NCI-H146 treated with DMSO at 0.1 percent for 48 hours (cell line): Measurements from ENCODE around the gene GLRX3.

Source experiments
- DNase-seq: peaks from one replicate; lab custom pipeline; 2025; ENCODE audit not compliant: unreplicated experiment; lab: John Stamatoyannopoulos, UW

Gene GLRX3

GRCh38 chr10:130203626-130204025 lies 67.4 kb downstream of the GLRX3 start:
- DNase-seq: no peak

DNA sequence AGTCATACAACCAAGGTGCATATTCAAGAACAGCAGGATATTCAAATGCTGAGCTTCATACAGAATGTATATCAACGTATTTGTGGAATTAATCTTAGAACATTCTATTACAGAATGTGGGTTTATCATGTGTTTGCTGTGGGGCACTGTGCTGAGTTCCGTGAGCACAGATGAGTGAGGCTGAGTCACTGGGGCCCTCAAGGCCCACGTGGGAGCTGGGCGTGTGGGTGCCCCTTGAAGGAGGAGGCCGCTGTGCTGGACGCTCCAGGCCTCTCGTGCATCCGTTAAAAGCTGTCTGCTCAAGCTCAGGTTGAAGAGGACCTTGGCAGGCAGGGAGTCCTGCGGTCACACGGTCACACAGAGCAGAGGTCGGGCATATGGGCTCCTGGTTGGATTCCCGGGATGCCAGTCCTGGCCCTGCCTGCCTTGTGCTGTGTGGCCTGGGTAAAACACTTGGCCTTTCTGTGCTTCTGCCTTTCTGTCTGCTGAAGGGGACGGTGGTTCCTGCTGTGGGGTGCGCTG lies 70.1 kb downstream of the GLRX3 start:
- no peak for DNase-seq

GRCh38 chr10:130207205-130207604 lies 71.0 kb downstream of the GLRX3 start:
- no peak for DNase-seq

GRCh38 chr10:130208807-130209206 lies 72.6 kb downstream of the GLRX3 start:
- no peak for DNase-seq

DNA sequence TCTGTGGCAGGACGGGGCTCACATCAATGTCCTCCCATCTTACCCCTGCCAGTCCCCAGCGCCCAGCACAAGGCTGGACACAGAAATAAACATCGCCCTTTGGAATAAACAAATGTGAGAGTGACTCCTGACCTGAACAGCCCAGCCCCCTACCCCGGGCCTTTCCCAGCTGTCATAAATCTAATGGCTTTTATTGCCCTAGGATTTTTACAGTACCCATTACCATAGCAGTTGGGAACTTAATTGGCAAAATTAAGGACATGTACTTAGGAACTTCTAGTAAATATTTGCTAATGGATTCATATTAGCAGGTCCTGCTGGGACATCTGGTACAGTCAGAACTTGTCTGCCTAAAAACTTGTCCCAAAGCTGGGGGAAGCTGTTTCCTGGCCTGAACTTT lies 76.6 kb downstream of the GLRX3 start:
- no peak for DNase-seq

DNA sequence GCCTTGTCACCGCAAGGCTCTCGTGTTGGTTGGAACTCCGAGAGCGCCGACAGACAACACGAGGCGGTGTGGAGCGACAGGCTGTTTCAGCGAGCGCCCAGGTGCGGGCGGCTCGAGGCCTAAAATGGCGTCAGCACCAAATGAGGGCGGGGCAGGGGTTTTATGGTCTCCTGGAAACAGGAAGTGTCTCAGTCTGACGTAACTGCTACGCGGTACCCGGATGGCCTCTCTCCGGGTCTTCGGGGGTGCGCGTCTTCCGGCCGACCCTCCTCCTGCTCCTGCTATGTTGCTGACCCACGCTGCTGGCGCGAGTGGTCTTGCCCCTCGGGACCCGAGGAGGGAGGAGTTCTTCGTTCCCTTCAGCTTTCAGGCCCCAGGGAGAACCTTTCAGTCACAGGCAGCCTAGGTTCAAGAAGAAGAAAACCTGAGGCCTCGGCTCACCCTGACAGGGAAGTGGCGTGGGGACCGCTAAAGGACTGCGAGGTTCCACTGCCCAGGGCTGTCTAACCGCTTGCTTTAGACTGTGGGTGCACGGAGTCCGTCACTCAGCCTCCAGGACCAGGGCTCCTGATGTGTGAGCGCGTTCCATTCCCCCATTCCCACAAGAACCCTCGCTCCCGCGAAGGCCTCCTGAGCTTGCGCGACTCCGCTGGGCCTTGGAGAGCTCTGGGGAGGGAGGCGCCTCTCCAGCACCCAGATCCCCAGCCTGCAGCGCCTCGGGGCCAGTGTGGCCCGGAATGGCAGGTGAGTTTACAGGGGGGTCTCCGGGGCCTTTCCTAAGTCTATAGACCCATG lies 77.3 kb downstream of the GLRX3 start:
- no peak for DNase-seq

DNA sequence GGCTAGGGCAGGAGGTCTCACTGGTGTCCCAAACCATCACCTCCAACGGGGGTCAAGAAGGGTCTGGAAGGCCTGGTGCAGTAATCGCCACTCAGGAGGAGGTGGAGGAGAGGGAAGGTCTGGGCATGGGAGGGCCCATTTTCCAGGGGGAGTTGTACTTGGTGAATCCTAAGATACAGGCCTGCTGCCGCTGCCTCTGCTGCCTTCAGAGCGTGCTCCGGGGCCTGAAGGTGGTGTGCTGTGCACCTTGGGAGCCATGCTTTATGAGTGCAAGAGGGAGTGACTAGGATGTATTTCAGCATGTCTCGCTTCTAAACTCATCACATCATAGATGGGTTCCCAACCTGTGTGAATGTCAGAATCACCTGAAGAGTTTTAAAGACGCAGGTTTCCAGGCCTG lies 78.2 kb downstream of the GLRX3 start:
- no peak for DNase-seq

GRCh38 chr10:130215151-130215930 lies 79.2 kb downstream of the GLRX3 start:
- DNase-seq: no peak

- DNase-seq: no peak
Measured at GRCh38 chr10:130215931-130216231, 79.7 kb downstream of the GLRX3 start.

GRCh38 chr10:130218181-130218641 lies 82.0 kb downstream of the GLRX3 start:
- no peak for DNase-seq

DNA sequence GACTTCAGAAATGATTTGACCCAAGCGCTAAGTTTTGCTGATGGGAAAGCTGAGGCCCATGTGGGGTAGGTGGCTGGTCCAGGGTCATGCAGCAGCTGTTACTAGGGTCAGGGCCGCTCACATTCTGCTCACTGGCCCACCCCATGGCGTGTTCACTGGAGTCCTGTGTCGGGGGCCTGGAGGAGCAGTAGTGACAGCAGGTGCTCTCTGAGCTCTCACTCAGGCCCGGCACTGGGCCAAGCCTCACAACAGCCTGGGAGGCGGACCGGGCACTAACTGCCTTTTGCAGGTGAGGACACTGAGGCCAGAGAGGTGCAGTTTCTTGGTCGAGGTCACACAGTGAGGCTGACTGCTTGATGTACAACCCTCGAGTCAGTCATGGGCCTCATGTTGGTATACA lies 82.7 kb downstream of the GLRX3 start:
- DNase-seq: no peak

- no peak for DNase-seq
Measured at GRCh38 chr10:130220251-130221185, 84.3 kb downstream of the GLRX3 start.

GRCh38 chr10:130221456-130222375 lies 85.5 kb downstream of the GLRX3 start:
- no peak for DNase-seq

DNA sequence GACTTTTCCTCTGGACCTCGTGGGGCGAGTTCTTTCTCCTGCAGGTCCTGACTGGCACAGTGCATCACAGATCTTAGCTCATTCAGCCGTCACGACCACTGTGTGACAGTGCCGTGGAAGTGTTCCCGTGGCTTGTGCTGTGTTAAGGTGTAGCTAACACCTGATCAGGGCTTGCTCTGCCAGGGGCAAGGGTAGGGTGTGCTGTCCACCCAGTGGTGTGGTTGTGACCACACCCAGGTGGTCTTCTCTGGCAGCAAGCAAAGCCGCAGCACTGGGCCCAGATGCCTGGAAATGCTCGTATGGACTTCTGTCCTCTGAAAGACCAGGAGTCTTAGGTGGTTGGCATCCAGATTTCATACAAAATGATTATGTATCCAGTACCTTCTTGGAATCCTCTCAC lies 86.2 kb downstream of the GLRX3 start:
- DNase-seq: no peak

- no peak for DNase-seq
Measured at GRCh38 chr10:130224228-130224627, 88.0 kb downstream of the GLRX3 start.

GRCh38 chr10:130226012-130226411 lies 89.8 kb downstream of the GLRX3 start:
- DNase-seq: no peak

DNA sequence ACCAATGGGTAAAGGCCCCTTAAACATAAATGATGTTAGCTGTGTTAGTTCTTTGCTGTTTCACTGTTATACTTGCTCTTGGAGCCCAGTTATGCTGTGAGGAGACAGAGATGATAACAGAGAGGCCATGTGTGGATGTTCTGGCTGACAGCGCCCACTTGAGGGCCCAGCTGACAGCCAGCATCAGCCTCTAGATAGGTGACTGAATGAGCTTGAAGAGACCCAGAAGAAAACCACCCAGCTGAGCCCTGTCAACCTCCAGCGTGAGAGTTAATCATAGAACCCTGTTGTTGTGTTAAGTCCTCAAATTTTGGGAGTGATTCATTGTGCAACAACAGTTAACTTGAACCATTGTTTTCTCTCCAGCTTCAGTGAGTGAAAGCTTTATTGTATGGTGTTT lies 91.7 kb downstream of the GLRX3 start:
- DNase-seq: no peak
